ENCODE data around the gene MMS19.
"Not testable (repeated sequence)": the region's sequence is repeated elsewhere in the genome, so short reads cannot be mapped to it uniquely, and the experiment has no call there.

The MMS19 gene

GRCh38 chr10:97529685-97530465 lies 31.7 kb upstream of the MMS19 start:
- DNase-seq (ENCODE audit: low read depth in 2 of 2), result no peak

DNA sequence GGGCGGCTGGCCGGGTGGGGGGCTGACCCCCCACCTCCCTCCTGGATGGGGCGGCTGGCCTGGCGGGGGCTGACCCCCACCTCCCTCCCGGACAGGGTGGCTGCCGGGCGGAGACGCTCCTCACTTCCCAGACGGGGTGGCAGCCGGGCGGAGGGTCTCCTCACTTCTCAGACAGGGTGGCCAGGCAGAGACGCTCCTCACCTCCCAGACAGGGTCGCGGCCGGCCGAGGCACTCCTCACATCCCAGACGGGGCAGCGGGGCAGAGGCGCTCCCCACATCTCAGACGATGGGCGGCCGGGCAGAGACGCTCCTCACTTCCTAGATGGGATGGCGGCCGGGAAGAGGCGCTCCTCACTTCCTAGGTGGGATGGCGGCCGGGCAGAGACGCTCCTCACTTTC lies 30.7 kb upstream of the MMS19 start:
- not testable (repeated sequence) for DNase-seq (ENCODE audit: low read depth in 2 of 2)

GRCh38 chr10:97525683-97526110 lies 27.5 kb upstream of the MMS19 start:
- no peak for DNase-seq (ENCODE audit: low read depth in 2 of 2)

DNA sequence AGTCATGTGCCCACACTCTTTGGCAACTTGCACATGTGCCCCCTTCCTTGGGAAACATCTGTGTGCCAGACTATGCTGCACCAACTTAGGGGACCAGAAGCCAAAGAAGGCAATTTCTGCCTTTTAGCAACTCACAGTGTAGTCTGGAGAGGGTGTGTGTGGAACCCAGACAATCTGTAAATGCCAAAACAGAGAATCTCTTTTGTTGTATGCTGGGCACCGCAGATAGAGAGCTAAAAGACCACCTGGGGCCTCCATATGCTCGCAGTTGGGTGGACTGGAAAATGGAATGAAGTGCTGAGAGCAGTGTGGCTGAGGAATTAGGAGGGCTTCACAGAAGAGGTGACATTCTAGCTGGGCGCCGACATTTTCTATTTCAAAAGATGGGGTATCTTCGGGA lies 26.9 kb upstream of the MMS19 start:
- DNase-seq (ENCODE audit: low read depth in 2 of 2), result no peak

DNA sequence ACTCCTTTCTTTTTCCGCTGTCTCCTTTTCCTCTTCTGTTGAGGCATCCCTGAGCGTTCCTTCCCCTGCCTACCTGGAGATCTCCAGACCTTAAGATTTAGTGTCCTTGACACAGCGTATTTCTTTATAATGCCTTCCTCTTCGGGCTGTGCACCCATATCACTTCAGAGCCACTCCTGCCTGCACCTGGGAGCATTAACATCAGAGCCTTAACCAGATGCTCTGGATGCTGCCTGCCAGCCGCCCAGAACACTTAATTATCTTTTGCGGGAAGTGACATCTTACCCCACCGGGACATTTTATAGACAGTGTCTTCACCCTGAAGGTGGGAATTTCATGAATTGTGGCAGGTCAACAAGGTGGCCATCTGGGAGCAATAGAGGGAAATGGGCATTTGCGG lies 24.7 kb upstream of the MMS19 start:
- DNase-seq (ENCODE audit: low read depth in 2 of 2), result no peak

DNA sequence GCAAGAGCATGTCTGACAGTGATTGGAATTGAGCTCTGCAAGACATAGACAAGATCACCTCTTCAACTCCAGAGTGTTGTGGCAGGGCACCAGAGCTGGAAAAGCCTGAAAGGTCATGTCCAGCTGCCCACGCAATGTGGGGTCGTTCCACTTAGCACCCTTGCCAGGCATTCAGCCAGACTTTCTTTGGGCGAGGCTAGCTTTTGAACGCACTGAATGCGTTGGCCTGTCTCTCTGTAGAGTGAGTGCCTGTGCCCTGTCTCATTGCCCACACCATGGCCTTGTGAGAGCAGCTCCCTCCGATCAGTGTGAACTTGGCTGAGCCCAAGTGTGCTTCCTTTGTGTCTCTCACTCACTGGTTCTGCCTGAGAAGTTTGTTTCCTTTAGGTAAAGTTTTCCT lies 23.8 kb upstream of the MMS19 start:
- DNase-seq (ENCODE audit: low read depth in 2 of 2), result no peak

GRCh38 chr10:97520978-97521761 lies 22.9 kb upstream of the MMS19 start:
- no peak for DNase-seq (ENCODE audit: low read depth in 2 of 2)

GRCh38 chr10:97520520-97520919 lies 22.3 kb upstream of the MMS19 start:
- DNase-seq (ENCODE audit: low read depth in 2 of 2), result no peak

GRCh38 chr10:97519342-97519741 lies 21.1 kb upstream of the MMS19 start:
- DNase-seq (ENCODE audit: low read depth in 2 of 2), result no peak

DNA sequence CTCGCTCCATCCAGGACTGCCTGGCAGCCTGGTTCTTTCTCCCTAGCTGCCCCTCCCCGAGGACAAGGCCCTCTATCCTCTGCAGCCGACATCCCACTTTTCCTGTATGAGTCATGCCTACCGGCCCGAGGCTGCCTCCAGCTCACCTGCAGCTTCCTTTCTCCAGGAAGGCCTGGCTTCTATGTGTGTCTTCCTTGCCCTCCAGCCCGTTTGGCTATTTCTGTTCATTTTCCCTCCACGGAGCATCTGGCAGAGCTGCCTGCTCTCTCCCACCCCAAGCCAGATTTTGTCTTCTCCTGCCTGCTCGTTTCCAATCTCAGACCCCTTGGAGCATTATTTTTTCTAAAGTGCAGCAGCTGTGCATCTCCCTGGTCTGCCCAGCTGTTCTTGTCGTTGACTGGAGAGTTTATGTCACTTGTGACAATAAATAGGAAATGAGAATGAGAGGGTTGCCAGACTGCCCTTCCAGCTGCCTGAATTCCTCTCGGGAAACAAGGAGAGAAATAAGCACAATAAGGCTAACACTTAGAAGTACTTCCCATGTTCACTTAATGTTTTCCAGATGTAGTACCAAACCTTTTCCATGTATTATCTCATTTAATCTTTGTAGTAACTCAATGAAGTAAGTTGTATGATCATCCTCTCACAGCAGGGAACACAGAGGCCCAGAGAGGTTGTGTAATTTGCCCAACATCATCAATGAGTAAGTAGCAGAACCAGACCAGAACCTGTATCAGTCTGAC lies 20.2 kb upstream of the MMS19 start:
- no peak for DNase-seq (ENCODE audit: low read depth in 2 of 2)

GRCh38 chr10:97517778-97518300 lies 19.6 kb upstream of the MMS19 start:
- no peak for DNase-seq (ENCODE audit: low read depth in 2 of 2)

- no peak for DNase-seq (ENCODE audit: low read depth in 2 of 2)
These were observed 19.0 kb upstream of the MMS19 start for GRCh38 chr10:97517096-97517750.

GRCh38 chr10:97515271-97515978 lies 17.2 kb upstream of the MMS19 start:
- DNase-seq (ENCODE audit: low read depth in 2 of 2), result no peak

DNA sequence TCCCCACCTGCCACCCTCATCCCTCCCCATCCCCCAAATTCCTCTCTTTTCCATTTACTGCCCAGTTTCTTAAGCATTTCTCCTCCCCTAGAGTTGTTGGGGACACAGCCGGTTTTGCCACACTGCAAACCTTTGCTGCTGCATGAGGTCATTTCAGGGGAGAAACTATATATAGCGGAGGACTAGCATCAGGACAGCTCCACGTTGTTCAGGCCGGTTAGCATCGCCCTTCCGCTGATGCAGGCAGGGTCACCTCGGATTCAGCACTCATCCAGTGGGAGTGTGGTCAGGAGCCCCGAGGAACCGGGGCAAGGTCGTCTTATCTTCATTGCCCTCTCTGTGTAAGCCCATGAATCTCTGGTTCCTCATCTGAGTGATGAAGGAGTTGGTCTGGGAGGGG lies 16.1 kb upstream of the MMS19 start:
- DNase-seq (ENCODE audit: low read depth in 2 of 2), result no peak

- no peak for DNase-seq (ENCODE audit: low read depth in 2 of 2)
These were observed 14.8 kb upstream of the MMS19 start for GRCh38 chr10:97512993-97513392.

DNA sequence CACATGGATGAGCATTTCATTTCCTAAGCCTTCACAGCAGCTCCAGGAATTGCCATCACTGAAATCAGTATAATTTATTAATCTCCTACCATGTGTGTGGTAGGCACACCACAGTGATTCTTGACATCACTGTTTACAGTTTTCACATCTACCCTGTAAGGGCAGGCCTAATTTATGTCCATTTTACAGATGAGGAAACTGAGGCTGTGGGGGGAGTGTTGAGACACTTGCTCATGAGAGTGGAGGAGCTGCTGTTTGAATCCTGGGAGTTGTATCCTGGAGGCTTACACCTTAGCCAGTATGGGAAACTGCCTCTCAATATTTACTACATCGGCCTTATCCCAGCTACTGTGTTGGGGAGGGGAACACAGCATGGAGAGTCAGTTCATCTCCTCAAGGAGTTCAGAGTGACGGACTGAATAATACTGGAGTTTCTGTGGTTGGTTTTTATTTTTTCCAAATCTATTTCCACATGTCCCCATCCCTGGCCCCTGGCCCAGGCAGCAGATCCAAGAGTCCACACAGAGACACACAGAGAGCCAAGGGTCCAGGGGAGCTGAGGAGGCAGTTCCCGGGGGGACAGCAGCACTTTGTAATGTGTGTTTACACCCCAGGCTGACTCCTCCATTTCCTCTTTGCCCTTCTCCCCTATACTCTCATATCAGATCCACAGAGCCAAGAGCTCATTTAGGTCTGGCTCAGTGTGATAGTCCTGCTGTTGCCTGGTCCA lies 13.7 kb upstream of the MMS19 start:
- DNase-seq (ENCODE audit: low read depth in 2 of 2), result no peak

DNA sequence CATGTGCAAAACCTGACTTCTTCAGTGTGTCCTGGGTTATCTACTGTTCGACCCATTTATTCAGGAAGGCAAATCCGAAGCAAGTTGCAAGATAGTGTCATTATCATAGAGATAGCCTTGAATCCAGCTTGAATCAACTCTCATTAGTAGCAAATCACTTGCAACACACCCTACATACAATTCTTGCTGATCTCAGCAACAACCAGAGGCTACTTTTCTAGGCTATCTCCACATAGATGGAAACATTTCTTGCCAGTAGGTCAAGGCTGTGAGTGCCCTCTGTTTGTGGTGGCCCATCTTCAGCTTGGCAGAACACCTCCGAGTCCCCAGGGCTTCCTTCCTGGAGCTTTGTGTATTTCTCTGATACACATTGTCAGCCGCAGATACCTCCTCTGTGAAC lies 12.5 kb upstream of the MMS19 start:
- DNase-seq (ENCODE audit: low read depth in 2 of 2), result no peak

GRCh38 chr10:97509120-97509680 lies 11.0 kb upstream of the MMS19 start:
- no peak for DNase-seq (ENCODE audit: low read depth in 2 of 2)

DNA sequence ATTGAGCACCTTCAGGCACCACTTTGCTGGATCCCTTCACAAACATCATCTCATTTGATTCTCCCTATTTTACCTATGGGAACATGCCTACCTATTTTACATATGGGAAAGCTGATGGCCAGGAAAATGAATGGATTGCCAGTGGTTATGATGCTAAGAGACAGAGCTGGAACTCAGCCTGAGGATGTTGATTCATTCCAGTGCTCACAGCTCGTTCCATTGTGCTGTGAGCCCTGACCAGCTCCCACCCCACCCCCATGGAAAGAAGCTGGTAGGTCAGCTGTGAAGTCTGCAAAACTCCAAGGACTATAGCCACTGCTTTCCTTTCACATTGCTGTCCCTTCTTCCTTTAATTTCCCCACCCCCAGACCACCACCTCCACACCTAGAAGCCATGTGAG lies 10.1 kb upstream of the MMS19 start:
- no peak for DNase-seq (ENCODE audit: low read depth in 2 of 2)

All from fibroblast of skin of left quadriceps (primary cell).